Thymus (tissue), 11 donors: ENCODE results near the gene TRMO. TPM values are rescaled to one million over a fixed set of nuclear protein-coding genes. Genes with fewer than 3 reads are reported as not detected.
"Not testable (repeated sequence)": the region's sequence is repeated elsewhere in the genome, so short reads cannot be mapped to it uniquely, and the experiment has no call there.

ENCODE experiments used
- DNase-seq, 9 donors: peaks; one replicate each; pipeline ENCODE4 v3.0.0-alpha.2; 2013; ENCODE audit warnings: low spot score in 9 of 9, low read depth in 6 of 9, missing footprints in 1 of 9
- H3K27ac ChIP-seq, 2 donors: one replicate each; pipeline ENCODE4 v1.5.1; 2013; ENCODE audit warnings: control low read depth in 1 of 2, low read depth in 1 of 2, low read length in 1 of 2, mild to moderate bottlenecking in 1 of 2, moderate library complexity in 1 of 2
- H3K27me3 ChIP-seq, 2 donors: one replicate each; pipeline ENCODE4 v1.5.1; 2013; ENCODE audit warnings: low read length in 1 of 2; ENCODE audit not compliant: control insufficient read depth in 2 of 2, insufficient read depth in 1 of 2
- H3K36me3 ChIP-seq, 2 donors: one replicate each; pipeline ENCODE4 v1.5.1; 2013; ENCODE audit warnings: low read length in 1 of 2, mild to moderate bottlenecking in 1 of 2, moderate library complexity in 1 of 2; ENCODE audit not compliant: control insufficient read depth in 2 of 2, insufficient read depth in 2 of 2
- H3K4me1 ChIP-seq, 2 donors: one replicate each; pipeline ENCODE4 v1.5.1; 2013; ENCODE audit warnings: low read length in 2 of 2; ENCODE audit not compliant: control insufficient read depth in 2 of 2, insufficient read depth in 2 of 2
- H3K4me3 ChIP-seq, 2 donors: one replicate each; pipeline ENCODE4 v1.5.1; 2013; ENCODE audit warnings: low read length in 2 of 2, control low read depth in 1 of 2, mild to moderate bottlenecking in 1 of 2
- H3K9me3 ChIP-seq, 2 donors: one replicate each; pipeline ENCODE4 v1.5.1; 2013; ENCODE audit warnings: low read length in 1 of 2, mild to moderate bottlenecking in 1 of 2; ENCODE audit not compliant: control insufficient read depth in 2 of 2, insufficient read depth in 1 of 2
- WGBS: extraction: QIAGEN DNeasy Blood & Tissue Kit; methylation state at CpG from one replicate; pipeline ENCODE4 v1.1.7; 2013; 5-methylcytosine and 5-hydroxymethylcytosine counted together
- polyA plus RNA-seq: library from polyadenylated mRNA; stranded (reverse); fragments of 200-250 nt; gene quantifications from one replicate; pipeline ENCODE4 v1.2.3, GENCODE V29; 2013
- total RNA-seq: library from RNA; stranded (reverse); fragments of 120-200 nt; gene quantifications from one replicate; pipeline ENCODE4 v1.2.4, GENCODE V29; 2013
- donor health status: healthy.

TRMO gene
- total and polyA plus RNA-seq, 2 donors = 19.8 to 28.5 TPM

DNA sequence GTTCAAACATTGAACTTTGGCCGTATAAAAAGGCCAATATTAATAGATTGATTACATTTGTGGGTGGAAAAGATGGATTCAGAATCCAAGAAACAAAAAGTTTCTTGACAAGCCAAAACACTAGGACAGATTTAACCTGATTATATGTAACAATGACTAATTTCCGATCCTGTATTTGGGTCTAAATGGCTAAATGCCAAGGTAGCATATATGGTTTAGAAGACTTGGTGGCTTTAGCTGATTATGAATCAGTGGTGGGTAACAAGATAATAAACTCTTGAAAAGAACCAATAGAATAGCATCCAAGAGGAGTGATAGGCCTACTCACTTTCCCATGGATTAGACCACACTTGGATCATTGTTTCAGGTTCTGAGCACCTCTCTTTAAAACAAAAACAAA is 39.1 kb upstream of the TRMO start:
- DNase-seq = no peak
- 97% methylated on average over 2 of the region's 2 CpGs for WGBS
- H3K27ac ChIP-seq = no peak overlapping the region
- H3K4me3 ChIP-seq = no peak overlapping the region
- H3K9me3 ChIP-seq = no peaks in the 10 kb centered on the region
- peaks cover 0 to 2% of the 10 kb centered on the region in 2 donors for H3K4me1 ChIP-seq
- H3K36me3 ChIP-seq = no peaks in the 10 kb centered on the region
- H3K27me3 ChIP-seq = no peaks in the 10 kb centered on the region

DNA sequence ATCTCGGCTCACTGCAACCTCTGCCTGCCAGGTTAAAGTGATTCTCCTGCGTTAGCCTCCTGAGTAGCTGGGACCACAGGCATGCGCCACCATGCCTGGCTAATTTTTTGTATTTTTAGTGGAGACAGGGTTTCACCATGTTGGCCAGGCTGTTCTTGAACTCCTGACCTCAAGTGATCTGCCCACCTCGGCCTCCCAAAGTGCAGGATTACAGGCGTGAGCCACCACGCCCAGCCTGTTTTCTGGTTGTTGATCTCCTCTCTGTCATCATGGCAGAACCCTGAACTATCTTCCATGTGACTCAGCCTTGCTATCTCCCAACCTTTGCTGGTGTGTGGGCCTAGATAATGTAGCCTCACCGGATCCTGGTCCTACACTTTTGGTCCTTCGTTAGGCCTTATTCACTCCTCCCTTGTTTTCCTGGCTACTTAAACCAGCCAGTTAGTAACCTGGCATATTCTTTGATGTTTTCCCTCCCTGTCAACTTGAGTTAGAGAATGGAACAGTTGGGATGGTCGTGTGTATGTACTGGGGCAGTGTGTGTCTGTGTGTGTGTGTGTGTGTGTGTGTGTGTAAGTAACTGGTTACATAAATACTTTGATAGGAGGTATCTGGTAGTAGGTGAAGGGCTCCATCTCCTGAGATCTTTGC is 38.5 kb upstream of the TRMO start:
- not testable (repeated sequence) for H3K27me3 ChIP-seq, H3K4me3 ChIP-seq, H3K36me3 ChIP-seq, H3K4me1 ChIP-seq, DNase-seq, H3K27ac ChIP-seq, H3K9me3 ChIP-seq
- WGBS = 97% methylated on average over 9 of the region's 9 CpGs

DNA sequence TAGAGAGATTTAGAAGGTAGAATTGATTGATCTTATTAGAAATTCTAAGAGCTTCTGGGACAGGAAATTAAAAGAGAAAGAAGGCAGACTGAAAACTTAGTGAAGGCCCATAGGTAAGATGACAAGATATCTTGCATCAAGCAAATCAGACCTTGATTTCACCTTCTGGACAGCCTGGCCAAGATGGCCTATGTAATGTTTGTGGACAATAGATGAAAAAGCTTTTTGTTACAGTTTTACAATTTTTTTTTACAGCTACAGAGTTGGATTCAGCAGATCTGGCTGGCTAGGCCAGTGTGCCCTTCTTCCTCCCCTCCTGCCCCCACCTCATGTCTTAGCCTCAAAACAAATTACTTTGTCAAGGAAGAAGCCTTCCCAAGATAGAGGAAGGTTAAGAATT is 37.3 kb upstream of the TRMO start:
- Histone ChIP-seq H3K4me1 (peaks cover 5 to 8% of the 10 kb centered on the region in 2 donors), H3K36me3 (no peaks in the 10 kb centered on the region), H3K27me3 (no peaks in the 10 kb centered on the region), H3K9me3 (no peaks in the 10 kb centered on the region), H3K27ac (no peak overlapping the region), H3K4me3 (no peak overlapping the region)
- DNase-seq = no peak

DNA sequence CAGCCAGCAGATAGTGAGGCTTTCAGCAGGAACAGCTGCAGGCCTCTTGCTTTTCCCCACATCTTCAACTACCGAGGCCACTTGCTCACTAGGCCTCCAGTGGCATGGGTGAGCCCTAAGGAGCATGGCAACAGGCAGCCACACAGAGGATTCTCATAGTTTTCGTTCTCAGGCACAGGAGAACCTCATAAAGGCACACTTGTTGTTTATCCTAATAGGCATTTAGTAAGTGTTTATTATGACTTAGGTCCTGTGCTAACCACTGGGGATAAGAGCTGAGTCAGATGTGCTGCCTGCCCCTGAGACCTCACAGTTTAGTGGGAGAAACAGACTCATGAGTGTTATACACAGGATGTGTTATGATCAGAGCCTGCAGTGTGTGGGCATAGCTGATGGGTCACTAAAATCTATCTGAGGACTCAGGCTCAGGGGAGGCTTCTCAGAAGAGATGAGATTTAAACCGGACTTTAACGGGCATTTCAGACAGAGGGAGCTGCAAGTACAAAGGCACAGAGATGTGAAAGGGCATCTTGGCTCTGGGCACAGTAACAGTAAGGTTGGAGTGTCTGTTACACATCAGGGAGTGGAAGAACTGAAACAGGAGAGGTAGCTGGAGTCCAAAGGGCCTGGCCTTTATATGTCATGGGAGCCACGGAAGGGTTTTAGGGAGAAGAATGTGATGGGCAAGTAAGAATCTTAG is 36.7 kb upstream of the TRMO start:
- Histone ChIP-seq H3K36me3 (no peaks in the 10 kb centered on the region), H3K4me3 (no peak overlapping the region), H3K27ac (no peak overlapping the region), H3K9me3 (no peaks in the 10 kb centered on the region), H3K27me3 (no peaks in the 10 kb centered on the region), H3K4me1 (peaks cover 5 to 10% of the 10 kb centered on the region in 2 donors)
- DNase-seq = no peak
- 93% methylated on average over 5 of the region's 5 CpGs for WGBS

DNA sequence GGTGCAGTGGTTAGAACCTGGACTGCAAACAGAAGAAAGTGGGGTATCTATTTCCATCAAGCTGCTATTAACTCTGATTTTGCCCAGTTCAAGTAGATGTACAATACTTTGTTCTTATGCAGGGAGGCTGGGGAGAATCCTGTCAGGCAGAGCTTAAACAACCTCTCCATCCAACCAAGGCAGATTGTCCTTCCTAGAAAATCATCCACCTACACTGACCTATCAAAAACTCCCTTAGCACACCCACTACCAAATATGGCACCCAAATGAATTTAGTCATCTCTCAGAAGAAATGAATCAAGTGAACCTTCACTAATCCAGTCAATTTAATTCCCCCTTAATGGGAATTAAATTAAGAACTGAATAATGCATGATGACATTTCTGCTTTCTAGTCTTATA is 34.0 kb upstream of the TRMO start:
- Histone ChIP-seq H3K9me3 (no peaks in the 10 kb centered on the region), H3K4me1 (peaks cover 5 to 10% of the 10 kb centered on the region in 2 donors), H3K27me3 (no peaks in the 10 kb centered on the region), H3K36me3 (no peaks in the 10 kb centered on the region), H3K4me3 (no peak overlapping the region), H3K27ac (no peak overlapping the region)
- DNase-seq = no peak

DNA sequence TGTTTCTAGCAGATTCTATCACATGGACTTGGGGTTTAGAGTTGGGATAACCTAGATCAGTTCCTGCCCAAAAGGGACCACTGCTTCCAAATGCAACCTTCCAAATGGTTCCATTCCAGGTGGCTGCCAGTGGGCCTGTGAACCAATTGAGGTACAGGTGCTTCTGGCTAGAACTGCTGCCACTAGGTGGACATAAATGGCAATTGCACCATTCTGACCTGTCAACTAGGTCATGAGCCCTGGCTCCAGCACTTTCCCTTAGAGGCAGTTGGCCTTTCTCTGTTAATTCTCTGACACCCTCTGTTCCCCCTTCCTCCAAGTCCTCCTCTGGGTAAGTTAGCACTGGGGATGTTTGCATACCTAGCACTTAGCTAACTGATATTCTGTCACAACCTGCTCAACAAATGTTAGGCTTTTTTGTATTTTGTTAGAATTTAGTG is 32.3 kb upstream of the TRMO start:
- H3K36me3 ChIP-seq = no peaks in the 10 kb centered on the region
- peak overlapping the region in 1 of 2 donors; percentile 6 for H3K4me3 ChIP-seq
- H3K27me3 ChIP-seq = no peaks in the 10 kb centered on the region
- DNase-seq = peak in 3 of 9 donors; percentile 64 to 83 (median 66)
- H3K4me1 ChIP-seq = peaks cover 5 to 10% of the 10 kb centered on the region in 2 donors
- H3K27ac ChIP-seq = peak overlapping the region; percentile 54 to 57
- H3K9me3 ChIP-seq = peaks cover 0 to 6% of the 10 kb centered on the region in 2 donors

DNA sequence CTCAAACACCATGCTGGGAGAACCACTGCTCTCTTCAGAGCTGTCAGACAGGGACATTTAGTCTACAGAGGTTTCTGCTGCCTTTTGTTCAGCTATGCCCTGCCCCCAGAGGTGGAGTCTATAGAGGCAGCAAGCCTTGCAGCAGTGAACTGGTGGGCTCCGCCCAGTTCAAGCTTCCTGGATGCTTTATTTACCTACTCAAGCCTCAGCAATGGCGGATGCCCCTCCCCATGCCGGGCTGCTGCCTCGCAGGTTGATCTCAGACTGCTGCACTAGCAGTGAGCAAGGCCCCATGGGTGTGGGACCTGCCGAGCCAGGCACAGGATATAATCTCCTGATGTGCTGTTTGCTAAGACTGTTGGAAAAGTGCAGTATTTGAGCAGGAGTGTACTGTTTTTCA is 28.6 kb upstream of the TRMO start:
- not testable (repeated sequence) for H3K27me3 ChIP-seq, H3K36me3 ChIP-seq, H3K9me3 ChIP-seq, H3K4me1 ChIP-seq, DNase-seq, H3K4me3 ChIP-seq, H3K27ac ChIP-seq
- 97% methylated on average over 5 of the region's 5 CpGs for WGBS

DNA sequence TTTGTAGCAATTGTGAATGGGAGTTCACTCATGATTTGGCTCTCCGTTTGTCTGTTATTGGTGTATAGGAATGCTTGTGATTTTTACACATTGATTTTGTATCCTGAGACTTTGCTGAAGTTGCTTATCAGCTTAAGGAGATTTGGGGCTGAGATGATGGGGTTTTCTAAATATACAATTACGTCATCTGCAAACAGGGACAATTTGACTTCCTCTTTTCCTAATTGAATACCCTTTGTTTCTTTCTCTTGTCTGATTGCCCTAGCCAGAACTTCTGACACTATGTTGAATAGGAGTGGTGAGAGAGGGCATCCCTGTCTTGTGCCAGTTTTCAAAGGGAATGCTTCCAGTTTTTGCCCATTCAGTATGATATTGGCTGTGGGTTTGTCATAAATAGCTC is 24.8 kb upstream of the TRMO start:
- H3K27me3 ChIP-seq = not testable (repeated sequence)
- 81% methylated on average over 2 of the region's 2 CpGs for WGBS

DNA sequence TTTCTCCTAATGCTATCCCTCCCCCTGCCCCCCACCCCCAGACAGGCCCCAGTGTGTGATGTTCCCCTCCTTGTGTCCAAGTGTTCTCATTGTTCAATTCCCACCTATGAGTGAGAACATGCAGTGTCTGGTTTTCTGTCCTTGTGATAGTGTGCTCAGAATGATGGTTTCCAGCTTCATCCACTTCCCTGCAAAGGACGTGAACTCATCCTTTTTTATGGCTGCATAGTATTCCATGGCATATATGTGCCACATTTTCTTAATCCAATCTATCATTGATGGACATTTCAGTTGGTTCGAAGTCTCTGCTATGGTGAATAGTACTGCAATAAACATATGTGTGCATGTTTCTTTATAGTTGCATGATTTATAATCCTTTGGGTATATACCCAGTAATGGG is 23.2 kb upstream of the TRMO start:
- H3K4me3 ChIP-seq, DNase-seq, H3K27ac ChIP-seq, H3K9me3 ChIP-seq, H3K4me1 ChIP-seq, H3K27me3 ChIP-seq, H3K36me3 ChIP-seq: not testable (repeated sequence)
- 96% methylated on average over 2 of the region's 2 CpGs for WGBS

More for the DNA sequence above, 24.8 kb upstream of the TRMO start:
- H3K36me3 ChIP-seq, H3K9me3 ChIP-seq, H3K27ac ChIP-seq, DNase-seq, H3K4me1 ChIP-seq, H3K4me3 ChIP-seq: not testable (repeated sequence)
